Activated naive CD8-positive, alpha-beta T cell treated with anti-CD3 and anti-CD28 coated beads, Interleukin-2, amount 10 ng/mL, durations not matched to agents 7 days and 5 days (primary cell): ENCODE data around the gene AAGAB. TPM values are rescaled to one million over a fixed set of nuclear protein-coding genes. Genes with fewer than 3 reads are reported as not detected.
"Not testable (repeated sequence)": the region's sequence is repeated elsewhere in the genome, so short reads cannot be mapped to it uniquely, and the experiment has no call there.

Source experiments
- ATAC-seq: fragments of 150-1000 bp; cut with Tn5 transposase; one replicate; pipeline ENCODE4 v1.10.0; 2021; ENCODE audit warnings: low read depth, moderate library complexity
- POLR2A ChIA-PET: fragments of 350-600 bp; sonication (Branson Sonifier 250); formaldehyde crosslinking; loops from one replicate; lab custom pipeline; 2021; ENCODE audit warnings: antibody characterized with exemption; lab: Charles Lee
- DNase-seq: peaks from one replicate; pipeline ENCODE4 v3.0.0; 2021
- H3K27ac Mint-ChIP-seq: one replicate; pipeline ENCODE4 v1.8.0; 2022; ENCODE audit warnings: mild to moderate bottlenecking, mixed read lengths
- H3K27me3 Mint-ChIP-seq: one replicate; pipeline ENCODE4 v1.8.0; 2022; ENCODE audit warnings: mild to moderate bottlenecking, moderate library complexity, mixed read lengths
- H3K36me3 Mint-ChIP-seq: one replicate; pipeline ENCODE4 v1.8.0; 2021; ENCODE audit warnings: mild to moderate bottlenecking, mixed read lengths
- H3K4me1 Mint-ChIP-seq: one replicate; pipeline ENCODE4 v1.8.0; 2021; ENCODE audit warnings: mixed read lengths
- H3K4me3 Mint-ChIP-seq: one replicate; pipeline ENCODE4 v1.8.0; 2022; ENCODE audit warnings: mild to moderate bottlenecking, moderate library complexity, mixed read lengths
- H3K9me3 Mint-ChIP-seq: one replicate; pipeline ENCODE4 v1.8.0; 2021; ENCODE audit warnings: mixed read lengths
- total RNA-seq, 2 experiments: library from RNA; stranded (reverse); gene quantifications; one replicate each; pipeline ENCODE4 v1.2.3, GENCODE V29; 2021

Gene AAGAB, protein sequence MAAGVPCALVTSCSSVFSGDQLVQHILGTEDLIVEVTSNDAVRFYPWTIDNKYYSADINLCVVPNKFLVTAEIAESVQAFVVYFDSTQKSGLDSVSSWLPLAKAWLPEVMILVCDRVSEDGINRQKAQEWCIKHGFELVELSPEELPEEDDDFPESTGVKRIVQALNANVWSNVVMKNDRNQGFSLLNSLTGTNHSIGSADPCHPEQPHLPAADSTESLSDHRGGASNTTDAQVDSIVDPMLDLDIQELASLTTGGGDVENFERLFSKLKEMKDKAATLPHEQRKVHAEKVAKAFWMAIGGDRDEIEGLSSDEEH
- 10 to 100 TPM; 39.3 to 40.4 TPM for total RNA-seq

- DNase-seq = peak; percentile 100
- Mint-ChIP-seq H3K9me3 (no peaks in the 10 kb centered on the region), H3K36me3 (peaks cover 3% of the 10 kb centered on the region), H3K27me3 (peaks cover 10% of the 10 kb centered on the region), H3K4me3 (peak within 1 kb of the TSS; percentile 98), H3K4me1 (peaks cover 23% of the 10 kb centered on the region), H3K27ac (peak within 1 kb of the TSS; percentile 98)
- POLR2A ChIA-PET = interaction anchor here (0.6 to 1.9 kb wide), 5 partner anchors 9 to 190 kb away, joined by 3 to 14 read pairs (median 3); no protein-coding TSS in a partner anchor
- ATAC-seq = peak; percentile 97
These were observed at the start of gene AAGAB, which contains the start of gene IQCH for GRCh38 chr15:67254238-67255175. TSS of gene AAGAB (minus strand) at chr15:67254661. CDS start at chr15:67254631, 30 bp downstream. TSS of gene IQCH (plus strand) at chr15:67254786. CDS start at chr15:67254897, 111 bp downstream.

DNA sequence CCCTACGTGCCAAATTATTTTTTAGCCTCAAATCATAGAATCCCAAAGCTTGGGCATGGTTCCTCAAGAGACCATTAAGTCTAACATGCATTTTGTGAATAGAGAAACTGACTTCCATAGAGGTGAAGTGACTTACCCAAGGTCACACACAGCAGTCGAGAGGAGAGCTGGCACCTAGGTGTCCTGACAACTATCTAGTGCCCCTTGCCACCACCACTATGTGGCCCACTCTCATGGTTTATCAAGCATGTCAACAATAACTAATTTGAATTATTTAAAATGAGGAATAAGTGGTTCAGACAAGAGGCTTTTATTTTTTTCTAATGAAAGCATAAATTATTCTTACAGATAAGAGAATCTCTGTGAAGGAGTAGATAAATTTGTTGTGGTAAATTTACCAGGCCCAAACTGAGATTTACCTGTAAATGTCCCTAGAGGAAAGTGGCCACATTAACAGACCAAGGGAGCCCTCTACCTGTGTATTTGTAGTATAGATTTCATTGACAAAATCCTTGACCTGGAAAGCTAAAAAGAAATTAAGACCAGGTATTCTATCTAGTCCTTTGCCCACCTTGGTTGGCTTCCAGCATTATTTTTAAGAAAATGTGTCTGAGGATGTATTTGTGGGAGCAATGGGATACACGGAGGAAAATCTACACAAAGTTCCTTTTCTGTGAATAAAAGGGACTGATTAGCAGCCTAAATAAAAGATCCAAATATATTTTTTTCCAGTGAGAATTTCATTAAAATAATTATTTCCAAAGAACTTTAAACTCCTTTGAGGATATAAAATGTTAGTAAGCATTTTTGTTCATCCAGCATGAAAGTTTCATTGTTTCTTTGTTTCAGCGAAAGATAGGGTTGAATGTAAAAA lies 49.3 kb upstream of the AAGAB start:
- H3K9me3 Mint-ChIP-seq = no peaks in the 10 kb centered on the region
- no peaks in the 10 kb centered on the region for H3K36me3 Mint-ChIP-seq
- DNase-seq = no peak
- ATAC-seq = peak; percentile 39
- POLR2A ChIA-PET = interaction anchor here (0.6 to 1.0 kb wide), 2 partner anchors 340 to 354 kb away, joined by 3 read pairs; no protein-coding TSS in a partner anchor
- peaks cover 2% of the 10 kb centered on the region for H3K4me1 Mint-ChIP-seq
- H3K27me3 Mint-ChIP-seq = peaks cover 12% of the 10 kb centered on the region
- H3K4me3 Mint-ChIP-seq = no peak overlapping the region
- no peak overlapping the region for H3K27ac Mint-ChIP-seq

DNA sequence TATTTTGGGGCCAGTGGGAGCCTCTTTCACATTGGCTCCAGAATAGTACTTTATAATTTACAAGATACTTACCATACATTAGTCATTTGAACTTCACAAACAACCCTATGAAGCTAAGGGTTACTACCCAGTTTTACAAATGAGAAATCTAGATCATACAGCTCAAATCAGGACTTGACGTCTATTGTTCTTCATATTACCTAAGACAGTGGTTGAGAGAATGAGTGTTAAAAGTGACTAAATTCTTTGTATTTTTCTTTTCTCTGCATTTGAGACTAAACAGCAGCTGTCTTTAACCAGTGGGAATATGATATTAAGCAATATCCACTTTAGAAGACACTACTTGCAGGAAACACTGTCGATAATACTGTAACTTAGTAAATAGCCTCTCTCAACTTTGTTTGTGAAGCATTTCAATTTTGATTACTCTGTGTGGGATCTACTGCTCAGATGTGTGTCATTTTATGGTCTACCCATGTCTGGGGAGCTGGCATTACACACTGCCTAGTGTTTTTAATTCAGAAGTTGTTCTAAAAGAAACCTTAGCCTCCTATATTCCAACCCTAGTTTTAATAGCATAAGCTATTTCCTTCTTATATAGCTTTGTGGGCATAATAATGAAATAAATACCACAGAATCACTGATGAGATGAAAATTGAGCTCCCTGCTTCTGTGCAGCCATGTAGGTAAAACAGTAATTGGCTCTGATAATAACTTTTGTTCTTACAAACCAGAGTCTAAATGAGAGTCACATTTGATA lies 46.0 kb upstream of the AAGAB start:
- POLR2A ChIA-PET = interaction anchor here (0.7 kb wide), 2 partner anchors 7 to 352 kb away, joined by 4 read pairs; no protein-coding TSS in a partner anchor
- no peak for ATAC-seq

DNA sequence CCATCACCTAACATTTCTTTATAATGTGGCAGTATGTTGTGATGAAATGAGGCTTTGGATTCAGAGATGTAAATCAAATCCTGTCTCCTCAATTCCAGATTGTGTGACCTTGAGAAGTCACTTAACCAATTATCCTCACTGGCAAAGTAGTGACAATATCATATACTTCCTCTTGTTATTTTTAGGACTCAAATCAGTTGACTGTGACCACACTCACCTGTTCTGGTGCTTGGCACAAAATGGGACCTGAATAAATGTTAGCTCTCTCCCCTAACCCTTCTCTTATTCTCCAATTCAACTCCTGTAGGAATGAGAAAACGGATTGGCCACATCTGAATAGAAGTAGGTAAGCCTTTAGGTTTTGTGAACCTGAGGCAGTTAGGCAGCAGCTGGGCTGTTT lies 42.2 kb upstream of the AAGAB start:
- Mint-ChIP-seq H3K4me3 (no peak overlapping the region), H3K9me3 (no peaks in the 10 kb centered on the region), H3K27me3 (peaks cover 7% of the 10 kb centered on the region), H3K4me1 (no peaks in the 10 kb centered on the region), H3K27ac (no peak overlapping the region), H3K36me3 (no peaks in the 10 kb centered on the region)
- ATAC-seq = no peak
- no peak for DNase-seq
- POLR2A ChIA-PET = no interaction called here

More for the DNA sequence above, 46.0 kb upstream of the AAGAB start:
- no peak overlapping the region for H3K27ac Mint-ChIP-seq
- H3K9me3 Mint-ChIP-seq = no peaks in the 10 kb centered on the region
- H3K36me3 Mint-ChIP-seq = no peaks in the 10 kb centered on the region
- no peak overlapping the region for H3K4me3 Mint-ChIP-seq
- H3K27me3 Mint-ChIP-seq = peaks cover 14% of the 10 kb centered on the region
- peaks cover 2% of the 10 kb centered on the region for H3K4me1 Mint-ChIP-seq
- no peak for DNase-seq

DNA sequence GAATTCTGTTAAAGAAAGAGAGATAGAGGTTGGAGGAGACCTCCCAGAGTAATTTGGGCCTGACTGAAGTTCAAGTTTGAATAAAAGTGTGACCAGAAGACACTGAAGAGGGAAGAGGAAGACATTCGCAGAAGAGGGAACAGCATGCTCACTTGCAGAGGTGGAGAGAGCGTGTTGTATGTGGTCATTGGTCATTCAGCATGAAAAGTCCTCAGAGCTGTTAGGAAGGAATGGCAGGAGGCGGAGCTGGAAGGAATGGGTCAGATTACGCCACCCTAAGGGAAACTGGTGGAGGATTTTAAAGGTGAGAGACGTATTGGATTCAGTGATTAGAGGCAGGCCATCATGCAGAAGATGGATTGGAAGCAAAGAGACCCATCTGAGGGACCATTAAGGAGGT lies 41.7 kb upstream of the AAGAB start:
- no peak for ATAC-seq
- Mint-ChIP-seq H3K27me3 (peaks cover 7% of the 10 kb centered on the region), H3K4me3 (no peak overlapping the region), H3K9me3 (no peaks in the 10 kb centered on the region), H3K36me3 (no peaks in the 10 kb centered on the region), H3K4me1 (no peaks in the 10 kb centered on the region), H3K27ac (no peak overlapping the region)
- no peak for DNase-seq
- POLR2A ChIA-PET = no interaction called here

DNA sequence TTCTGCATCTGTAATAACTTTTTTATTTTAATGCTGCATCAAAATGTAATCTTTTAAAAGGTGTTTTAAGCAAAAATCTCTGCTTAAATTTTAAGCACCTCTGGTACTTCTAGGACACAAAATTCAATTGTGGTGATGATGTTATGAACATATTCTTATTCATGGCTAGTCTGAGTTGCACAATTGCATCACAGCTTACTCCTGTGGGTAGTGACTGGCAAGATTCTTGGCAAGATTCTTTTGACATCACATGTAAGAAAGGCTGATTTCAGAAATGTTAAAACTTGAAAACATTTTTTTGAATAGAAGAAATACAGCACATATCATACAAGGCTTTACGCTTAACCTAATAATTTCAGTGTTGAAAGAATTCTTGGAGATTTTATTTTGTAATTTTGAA lies 35.9 kb upstream of the AAGAB start:
- H3K9me3 Mint-ChIP-seq = peaks cover 2% of the 10 kb centered on the region
- no peaks in the 10 kb centered on the region for H3K36me3 Mint-ChIP-seq
- no peaks in the 10 kb centered on the region for H3K4me1 Mint-ChIP-seq
- no peak overlapping the region for H3K27ac Mint-ChIP-seq
- ATAC-seq (no peak), DNase-seq (no peak)
- POLR2A ChIA-PET = no interaction called here
- H3K4me3 Mint-ChIP-seq = no peak overlapping the region
- peaks cover 2% of the 10 kb centered on the region for H3K27me3 Mint-ChIP-seq

DNA sequence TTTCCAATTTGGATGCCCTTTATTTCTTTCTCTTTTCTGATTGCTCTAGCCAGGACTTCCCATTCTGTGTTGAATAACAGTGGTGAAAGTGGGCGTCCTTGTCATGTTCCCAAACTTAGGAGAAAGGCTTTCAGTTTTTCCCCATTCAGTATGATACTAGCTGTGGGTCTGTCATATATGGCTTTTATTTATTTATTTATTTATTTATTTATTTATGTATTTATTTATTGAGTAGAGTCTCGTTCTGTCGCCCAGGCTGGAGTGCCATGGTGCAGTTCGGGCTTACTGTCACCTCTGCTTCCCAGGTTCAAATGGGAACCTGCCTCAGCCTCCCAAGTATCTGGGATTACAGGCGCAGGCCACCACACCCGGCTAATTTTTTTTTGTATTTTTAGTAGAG lies 31.9 kb upstream of the AAGAB start:
- H3K4me3 Mint-ChIP-seq, H3K4me1 Mint-ChIP-seq, POLR2A ChIA-PET, ATAC-seq, H3K36me3 Mint-ChIP-seq, H3K27ac Mint-ChIP-seq, DNase-seq, H3K9me3 Mint-ChIP-seq: not testable (repeated sequence)
- H3K27me3 Mint-ChIP-seq = peaks cover 13% of the 10 kb centered on the region

DNA sequence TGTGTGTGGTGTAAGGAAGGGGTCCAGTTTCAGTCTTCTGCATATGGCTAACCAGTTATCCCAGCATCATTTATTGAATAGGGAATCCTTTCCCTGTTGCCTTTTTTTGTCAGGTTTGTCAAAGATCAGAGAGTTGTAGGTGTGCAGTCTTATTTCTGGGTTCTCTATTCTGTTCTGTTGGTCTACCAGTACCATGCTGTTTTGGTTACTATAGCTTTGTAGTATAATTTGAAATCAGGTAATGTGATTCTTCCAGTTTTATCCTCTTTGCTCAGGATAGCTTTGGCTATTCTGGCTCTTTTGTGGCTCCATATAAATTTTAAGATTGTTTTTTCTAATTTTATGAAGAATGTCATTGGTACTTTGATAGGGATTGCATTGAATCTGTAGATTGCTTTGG lies 31.2 kb upstream of the AAGAB start:
- H3K27ac Mint-ChIP-seq, H3K4me1 Mint-ChIP-seq, ATAC-seq, H3K4me3 Mint-ChIP-seq, DNase-seq, H3K9me3 Mint-ChIP-seq, POLR2A ChIA-PET, H3K36me3 Mint-ChIP-seq: not testable (repeated sequence)
- H3K27me3 Mint-ChIP-seq = peaks cover 13% of the 10 kb centered on the region

GRCh38 chr15:67281714-67282113 lies 27.3 kb upstream of the AAGAB start:
- ATAC-seq = no peak

DNA sequence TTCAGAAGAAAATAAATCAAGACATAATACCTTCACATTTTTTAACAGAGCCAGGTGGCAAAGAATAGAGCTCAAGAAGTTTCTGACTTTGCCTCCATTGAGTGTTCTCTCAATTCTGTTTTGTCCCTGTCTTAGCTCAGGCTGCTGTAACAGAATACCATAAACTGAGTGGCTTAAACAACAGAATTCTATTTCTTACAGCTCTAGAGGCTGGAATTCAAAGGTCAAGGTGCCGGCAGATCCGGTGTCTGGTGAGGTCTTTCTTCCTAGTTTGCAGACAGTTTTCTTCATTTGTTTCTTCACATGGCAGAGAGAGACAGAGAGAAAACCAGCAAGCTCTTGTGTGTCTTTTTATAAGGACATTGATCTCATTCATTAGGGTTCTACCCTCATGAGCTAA lies 25.8 kb upstream of the AAGAB start:
- Mint-ChIP-seq H3K27ac (no peak overlapping the region), H3K4me1 (no peaks in the 10 kb centered on the region), H3K4me3 (no peak overlapping the region), H3K9me3 (peaks cover 1% of the 10 kb centered on the region), H3K27me3 (peaks cover 21% of the 10 kb centered on the region), H3K36me3 (no peaks in the 10 kb centered on the region)
- ATAC-seq = no peak
- POLR2A ChIA-PET = no interaction called here
- DNase-seq = no peak

More at GRCh38 chr15:67281714-67282113, 27.3 kb upstream of the AAGAB start:
- H3K27ac Mint-ChIP-seq = no peak overlapping the region
- H3K27me3 Mint-ChIP-seq = peaks cover 25% of the 10 kb centered on the region
- no peak for DNase-seq
- H3K36me3 Mint-ChIP-seq = no peaks in the 10 kb centered on the region
- POLR2A ChIA-PET = no interaction called here
- no peaks in the 10 kb centered on the region for H3K4me1 Mint-ChIP-seq
- no peak overlapping the region for H3K4me3 Mint-ChIP-seq
- peaks cover 2% of the 10 kb centered on the region for H3K9me3 Mint-ChIP-seq

GRCh38 chr15:67276666-67277065 lies 22.2 kb upstream of the AAGAB start:
- H3K4me1 Mint-ChIP-seq = no peaks in the 10 kb centered on the region
- no peak overlapping the region for H3K4me3 Mint-ChIP-seq
- POLR2A ChIA-PET = no interaction called here

DNA sequence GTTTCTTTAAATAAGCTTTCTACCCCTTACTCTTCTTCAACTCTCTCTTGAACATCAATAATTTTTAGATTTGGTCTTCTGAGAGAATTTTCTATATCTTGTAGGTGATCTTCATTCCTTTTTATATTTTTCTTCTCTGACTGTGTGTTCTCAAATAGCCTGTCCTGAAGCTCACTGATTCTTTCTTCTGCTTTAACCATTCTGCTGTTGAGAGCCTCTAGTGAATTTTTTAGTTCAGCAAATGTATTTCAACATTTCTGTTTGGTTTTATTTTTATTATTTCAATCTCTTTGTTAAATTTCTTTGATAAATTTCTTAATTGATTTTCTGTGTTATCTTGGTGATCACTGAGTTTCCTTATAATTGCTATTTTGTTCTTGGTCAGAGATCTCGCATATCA lies 19.8 kb upstream of the AAGAB start:
- Mint-ChIP-seq H3K4me1 (no peaks in the 10 kb centered on the region), H3K27me3 (peaks cover 38% of the 10 kb centered on the region), H3K4me3 (no peak overlapping the region), H3K9me3 (peaks cover 14% of the 10 kb centered on the region), H3K27ac (no peak overlapping the region), H3K36me3 (peaks cover 9% of the 10 kb centered on the region)
- POLR2A ChIA-PET = no interaction called here
- ATAC-seq = no peak
- no peak for DNase-seq

More at GRCh38 chr15:67276666-67277065, 22.2 kb upstream of the AAGAB start:
- peaks cover 14% of the 10 kb centered on the region for H3K9me3 Mint-ChIP-seq
- no peak overlapping the region for H3K27ac Mint-ChIP-seq
- H3K27me3 Mint-ChIP-seq = peaks cover 29% of the 10 kb centered on the region
- ATAC-seq (no peak), DNase-seq (no peak)
- peaks cover 5% of the 10 kb centered on the region for H3K36me3 Mint-ChIP-seq
